GM21381 (cell line): ENCODE results near the gene SMC1A.
"Not testable (repeated sequence)": the region's sequence is repeated elsewhere in the genome, so short reads cannot be mapped to it uniquely, and the experiment has no call there.

Experiments used
- ATAC-seq: cut with Tn5 transposase; IDR thresholded peaks from one replicate; pipeline ENCODE4 v1.9.1; 2021; ENCODE audit warnings: mild to moderate bottlenecking, moderate library complexity; ENCODE audit not compliant: unreplicated experiment

Gene SMC1A

GRCh38 chrX:53422086-53422860, at the start of gene SMC1A:
Gene SMC1A (minus strand): TSS chrX:53422654. CDS start chrX:53422600, 54 bp downstream.
- ATAC-seq: peak; percentile 93

- ATAC-seq: no peak
These were observed 48.9 kb upstream of the SMC1A start for GRCh38 chrX:53471346-53471745.

- not testable (repeated sequence) for ATAC-seq
These were observed 46.2 kb upstream of the SMC1A start for GRCh38 chrX:53468659-53469058.

GRCh38 chrX:53458082-53458481, 35.6 kb upstream of the SMC1A start:
- no peak for ATAC-seq

GRCh38 chrX:53456254-53456653, 33.8 kb upstream of the SMC1A start:
- no peak for ATAC-seq

GRCh38 chrX:53452812-53453211, 30.4 kb upstream of the SMC1A start:
- ATAC-seq: no peak

GRCh38 chrX:53449632-53450031, 27.2 kb upstream of the SMC1A start:
- no peak for ATAC-seq

GRCh38 chrX:53447441-53447840, 25.0 kb upstream of the SMC1A start:
- ATAC-seq: no peak

- no peak for ATAC-seq
These were observed 23.5 kb upstream of the SMC1A start for GRCh38 chrX:53445977-53446376.

GRCh38 chrX:53442322-53442631, 19.8 kb upstream of the SMC1A start:
- no peak for ATAC-seq

- ATAC-seq: peak; percentile 63
These were observed 19.3 kb upstream of the SMC1A start for GRCh38 chrX:53441531-53442321.

GRCh38 chrX:53440621-53441517, 18.4 kb upstream of the SMC1A start:
- ATAC-seq: no peak

- no peak for ATAC-seq
These were observed 17.6 kb upstream of the SMC1A start for GRCh38 chrX:53440101-53440500.

GRCh38 chrX:53438832-53439230, 16.4 kb upstream of the SMC1A start:
- ATAC-seq: no peak

- no peak for ATAC-seq
These were observed 15.8 kb upstream of the SMC1A start for GRCh38 chrX:53438174-53438831.

GRCh38 chrX:53437206-53437605, 14.8 kb upstream of the SMC1A start:
- no peak for ATAC-seq

- peak; percentile 55 for ATAC-seq
These were observed 13.5 kb upstream of the SMC1A start for GRCh38 chrX:53435997-53436396.

- peak; percentile 95 for ATAC-seq
These were observed 11.5 kb upstream of the SMC1A start, which contains the start of gene HSD17B10 for GRCh38 chrX:53433651-53434639. Gene HSD17B10 (minus strand): TSS chrX:53434370. CDS start chrX:53434345, 25 bp downstream.

GRCh38 chrX:53430231-53430630, 7.8 kb upstream of the SMC1A start:
- no peak for ATAC-seq
